ENCODE data around the gene KCNMA1. TPM values are rescaled to one million over a fixed set of nuclear protein-coding genes. Genes with fewer than 3 reads are reported as not detected.

The KCNMA1 gene
- total and polyA plus RNA-seq, 5 experiments from 2014 or later: not detected

DNA sequence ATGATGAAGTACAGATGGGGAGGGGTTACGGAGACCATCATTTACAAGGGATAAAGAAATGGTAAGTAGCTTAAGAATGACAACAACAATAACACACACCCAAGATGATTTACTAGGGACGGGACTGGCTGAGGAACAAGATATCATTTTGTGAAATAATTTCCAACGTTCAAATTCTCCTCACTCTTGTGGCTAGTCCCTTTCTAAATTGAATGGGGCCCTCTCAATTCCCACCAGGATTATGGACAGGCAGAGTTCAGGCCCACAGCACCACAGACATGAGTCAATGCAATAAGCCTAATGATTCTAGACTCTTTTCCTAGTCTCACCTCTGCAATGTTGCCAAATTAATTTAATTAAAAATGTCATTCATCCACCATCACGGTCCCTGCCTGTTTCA is 448.1 kb downstream of the KCNMA1 start:
- no peak overlapping the region for H3K4me3 Mint-ChIP-seq
- DNase-seq (no peak), ATAC-seq (no peak)
- H3K36me3 Mint-ChIP-seq: no peaks in the 10 kb centered on the region
- no peaks in the 10 kb centered on the region for H3K4me1 Mint-ChIP-seq
- no peaks in the 10 kb centered on the region for H3K9me3 Mint-ChIP-seq
- H3K27me3 Mint-ChIP-seq: peaks cover 4 to 27% (median 11%) of the 10 kb centered on the region in 5 donors
- H3K27ac Mint-ChIP-seq: no peak overlapping the region
- POLR2A ChIA-PET: no interaction called here

GRCh38 chr10:77189075-77189474 is 448.5 kb downstream of the KCNMA1 start:
- no peak for DNase-seq
- H3K36me3 Mint-ChIP-seq: no peaks in the 10 kb centered on the region
- H3K27ac Mint-ChIP-seq: no peak overlapping the region
- POLR2A ChIA-PET: no interaction called here
- no peak overlapping the region for H3K4me3 Mint-ChIP-seq
- ATAC-seq: no peak
- no peaks in the 10 kb centered on the region for H3K4me1 Mint-ChIP-seq
- no peaks in the 10 kb centered on the region for H3K9me3 Mint-ChIP-seq
- H3K27me3 Mint-ChIP-seq: peaks cover 4 to 27% (median 11%) of the 10 kb centered on the region in 5 donors

DNA sequence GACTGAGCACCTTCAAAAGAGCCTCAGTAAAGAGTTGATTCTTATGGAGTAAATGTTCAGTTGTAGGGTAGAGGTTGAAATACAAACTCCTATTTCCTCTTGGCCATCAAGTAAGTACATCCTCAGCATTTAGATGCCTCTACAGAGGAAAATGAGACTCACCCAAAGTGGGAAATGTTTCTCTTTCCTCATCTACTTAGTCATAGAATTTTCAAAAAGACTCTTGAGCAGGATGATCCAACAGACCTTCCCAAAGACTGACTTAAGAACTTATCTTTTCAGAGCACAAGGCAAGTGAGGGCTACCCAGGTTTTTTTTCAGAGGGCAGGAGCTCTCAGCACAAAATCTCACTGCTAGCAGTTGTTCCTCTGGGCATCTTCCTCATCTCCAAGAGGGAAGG is 449.1 kb downstream of the KCNMA1 start:
- Mint-ChIP-seq H3K9me3 (no peaks in the 10 kb centered on the region), H3K4me1 (no peaks in the 10 kb centered on the region), H3K36me3 (no peaks in the 10 kb centered on the region), H3K4me3 (no peak overlapping the region), H3K27ac (no peak overlapping the region), H3K27me3 (peaks cover 4 to 23% (median 10%) of the 10 kb centered on the region in 5 donors)
- DNase-seq (no peak), ATAC-seq (no peak)
- POLR2A ChIA-PET: no interaction called here

DNA sequence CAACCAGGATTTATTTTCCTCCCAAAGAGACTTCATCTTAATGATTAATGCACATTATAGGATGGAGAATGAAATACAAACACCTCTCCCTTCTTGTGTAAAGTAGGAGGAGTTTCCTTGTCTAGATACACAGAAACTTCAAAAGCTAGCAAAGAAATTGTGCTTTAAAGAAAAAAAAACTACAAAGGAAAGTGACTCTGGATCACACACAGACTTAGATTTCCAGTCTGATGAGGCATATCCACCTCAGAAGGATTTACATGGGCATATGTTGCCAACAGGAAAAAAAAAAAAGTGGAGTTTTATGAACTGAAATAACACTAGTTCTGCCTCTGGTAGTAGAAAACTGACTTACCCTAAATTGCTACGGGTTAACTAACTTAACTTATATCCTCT is 449.6 kb downstream of the KCNMA1 start:
- Mint-ChIP-seq H3K27me3 (peaks cover 4 to 18% (median 9%) of the 10 kb centered on the region in 5 donors), H3K9me3 (no peaks in the 10 kb centered on the region), H3K36me3 (no peaks in the 10 kb centered on the region), H3K4me3 (no peak overlapping the region), H3K4me1 (no peaks in the 10 kb centered on the region), H3K27ac (no peak overlapping the region)
- POLR2A ChIA-PET: no interaction called here
- ATAC-seq (no peak), DNase-seq (no peak)

- H3K4me3 Mint-ChIP-seq: no peak overlapping the region
- H3K27me3 Mint-ChIP-seq: peaks cover 4 to 18% (median 9%) of the 10 kb centered on the region in 5 donors
- no peak overlapping the region for H3K27ac Mint-ChIP-seq
- DNase-seq (no peak), ATAC-seq (no peak)
- no peaks in the 10 kb centered on the region for H3K9me3 Mint-ChIP-seq
- POLR2A ChIA-PET: no interaction called here
- no peaks in the 10 kb centered on the region for H3K4me1 Mint-ChIP-seq
- no peaks in the 10 kb centered on the region for H3K36me3 Mint-ChIP-seq
Measured at GRCh38 chr10:77187376-77187999, 450.1 kb downstream of the KCNMA1 start.

DNA sequence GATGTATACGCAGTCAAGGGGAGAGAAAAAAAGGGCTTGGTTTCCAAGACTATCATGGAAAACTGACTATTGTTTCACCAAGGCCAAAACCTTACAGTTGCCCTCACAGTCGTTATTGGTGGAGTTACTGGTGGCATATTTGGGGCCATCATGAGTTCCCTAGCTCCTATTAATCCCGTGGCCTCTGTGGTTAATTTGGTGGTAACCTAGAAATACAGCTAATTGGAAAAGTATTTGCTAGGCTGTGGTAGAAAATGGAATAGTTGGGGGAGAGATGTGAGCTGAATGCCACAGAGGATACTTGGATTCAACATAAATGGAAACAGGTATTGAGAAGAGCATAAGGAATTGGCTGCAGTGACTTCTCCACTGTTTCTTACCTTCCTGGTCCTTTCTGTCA is 450.7 kb downstream of the KCNMA1 start:
- Mint-ChIP-seq H3K27me3 (peaks cover 4 to 17% (median 9%) of the 10 kb centered on the region in 5 donors), H3K9me3 (no peaks in the 10 kb centered on the region), H3K4me3 (no peak overlapping the region), H3K36me3 (no peaks in the 10 kb centered on the region), H3K27ac (no peak overlapping the region), H3K4me1 (no peaks in the 10 kb centered on the region)
- DNase-seq (no peak), ATAC-seq (no peak)
- POLR2A ChIA-PET: no interaction called here

DNA sequence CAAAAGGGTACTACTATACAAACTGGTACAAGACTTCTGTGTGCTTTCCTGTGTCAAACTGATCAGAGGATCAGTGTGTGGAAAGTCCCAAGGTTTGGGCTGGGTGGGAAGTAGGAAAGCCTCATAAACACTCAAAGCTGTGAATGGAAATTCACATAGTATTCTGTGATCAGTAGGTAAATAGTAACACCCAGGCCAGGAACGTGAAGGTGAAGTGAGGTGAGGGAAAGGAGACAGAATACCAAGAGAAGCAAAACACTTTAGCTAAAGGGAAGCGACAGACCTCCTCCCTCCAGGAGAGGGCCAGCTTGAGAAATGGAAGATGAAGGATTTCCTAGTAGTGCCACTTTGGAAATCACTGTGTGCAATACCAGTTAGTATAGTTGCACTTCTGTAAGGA is 451.9 kb downstream of the KCNMA1 start:
- no peak for ATAC-seq
- H3K4me3 Mint-ChIP-seq: no peak overlapping the region
- H3K4me1 Mint-ChIP-seq: no peaks in the 10 kb centered on the region
- no peaks in the 10 kb centered on the region for H3K9me3 Mint-ChIP-seq
- DNase-seq: no peak
- peaks cover 2 to 17% (median 7%) of the 10 kb centered on the region in 5 donors for H3K27me3 Mint-ChIP-seq
- peak overlapping the region in 1 of 10 donors; percentile 69 for H3K27ac Mint-ChIP-seq
- no peaks in the 10 kb centered on the region for H3K36me3 Mint-ChIP-seq
- POLR2A ChIA-PET: no interaction called here

GRCh38 chr10:77182803-77183202 is 454.8 kb downstream of the KCNMA1 start:
- POLR2A ChIA-PET: no interaction called here
- peaks cover 2 to 25% (median 6%) of the 10 kb centered on the region in 5 donors for H3K27me3 Mint-ChIP-seq
- H3K27ac Mint-ChIP-seq: no peak overlapping the region
- DNase-seq (no peak), ATAC-seq (no peak)
- H3K9me3 Mint-ChIP-seq: no peaks in the 10 kb centered on the region
- H3K36me3 Mint-ChIP-seq: no peaks in the 10 kb centered on the region
- H3K4me1 Mint-ChIP-seq: no peaks in the 10 kb centered on the region
- H3K4me3 Mint-ChIP-seq: no peak overlapping the region

GRCh38 chr10:77180794-77181193 is 456.8 kb downstream of the KCNMA1 start:
- no peak overlapping the region for H3K4me3 Mint-ChIP-seq
- H3K36me3 Mint-ChIP-seq: no peaks in the 10 kb centered on the region
- H3K27me3 Mint-ChIP-seq: peaks cover 2 to 24% (median 10%) of the 10 kb centered on the region in 5 donors
- POLR2A ChIA-PET: no interaction called here
- H3K4me1 Mint-ChIP-seq: no peaks in the 10 kb centered on the region
- DNase-seq (no peak), ATAC-seq (no peak)
- H3K9me3 Mint-ChIP-seq: no peaks in the 10 kb centered on the region
- no peak overlapping the region for H3K27ac Mint-ChIP-seq

GRCh38 chr10:77180104-77180503 is 457.5 kb downstream of the KCNMA1 start:
- ATAC-seq (no peak), DNase-seq (no peak)
- peaks cover 2 to 24% (median 10%) of the 10 kb centered on the region in 5 donors for H3K27me3 Mint-ChIP-seq
- H3K27ac Mint-ChIP-seq: no peak overlapping the region
- no peaks in the 10 kb centered on the region for H3K36me3 Mint-ChIP-seq
- no peaks in the 10 kb centered on the region for H3K4me1 Mint-ChIP-seq
- H3K4me3 Mint-ChIP-seq: no peak overlapping the region
- no peaks in the 10 kb centered on the region for H3K9me3 Mint-ChIP-seq
- POLR2A ChIA-PET: no interaction called here

- Mint-ChIP-seq H3K4me1 (no peaks in the 10 kb centered on the region), H3K27me3 (peaks cover 2 to 20% (median 10%) of the 10 kb centered on the region in 5 donors), H3K36me3 (no peaks in the 10 kb centered on the region), H3K27ac (no peak overlapping the region), H3K9me3 (no peaks in the 10 kb centered on the region), H3K4me3 (no peak overlapping the region)
- POLR2A ChIA-PET: no interaction called here
- ATAC-seq (no peak), DNase-seq (no peak)
Measured at GRCh38 chr10:77179015-77179695, 458.5 kb downstream of the KCNMA1 start.

DNA sequence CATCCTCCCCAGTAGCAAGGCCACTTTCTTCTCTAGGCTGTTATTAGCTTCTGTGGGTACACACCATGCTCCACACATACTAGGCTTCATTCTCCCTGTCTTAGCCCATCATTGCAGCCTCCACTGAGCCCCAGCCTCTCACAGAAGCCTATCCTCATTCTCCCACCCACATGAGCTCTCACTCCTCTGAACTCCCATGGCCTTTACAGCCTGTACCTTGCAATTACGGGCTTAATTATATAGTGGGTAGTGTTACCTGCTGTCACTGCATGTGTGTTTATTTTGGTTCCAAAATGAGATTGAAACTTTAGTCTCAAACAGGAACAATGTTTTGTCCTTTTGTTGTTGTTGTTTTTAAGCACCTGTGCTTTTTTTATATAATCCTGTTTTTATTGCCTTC is 460.0 kb downstream of the KCNMA1 start:
- POLR2A ChIA-PET: no interaction called here
- DNase-seq (no peak), ATAC-seq (no peak)
- no peaks in the 10 kb centered on the region for H3K36me3 Mint-ChIP-seq
- H3K27me3 Mint-ChIP-seq: peaks cover 2 to 24% (median 12%) of the 10 kb centered on the region in 5 donors
- H3K4me3 Mint-ChIP-seq: no peak overlapping the region
- H3K4me1 Mint-ChIP-seq: no peaks in the 10 kb centered on the region
- H3K9me3 Mint-ChIP-seq: no peaks in the 10 kb centered on the region
- no peak overlapping the region for H3K27ac Mint-ChIP-seq

GRCh38 chr10:77177161-77177560 is 460.4 kb downstream of the KCNMA1 start:
- no peak for ATAC-seq
- peaks cover 2 to 24% (median 12%) of the 10 kb centered on the region in 5 donors for H3K27me3 Mint-ChIP-seq
- no peak overlapping the region for H3K4me3 Mint-ChIP-seq
- H3K9me3 Mint-ChIP-seq: no peaks in the 10 kb centered on the region
- no peak for DNase-seq
- POLR2A ChIA-PET: no interaction called here
- H3K4me1 Mint-ChIP-seq: no peaks in the 10 kb centered on the region
- H3K27ac Mint-ChIP-seq: no peak overlapping the region
- H3K36me3 Mint-ChIP-seq: no peaks in the 10 kb centered on the region

DNA sequence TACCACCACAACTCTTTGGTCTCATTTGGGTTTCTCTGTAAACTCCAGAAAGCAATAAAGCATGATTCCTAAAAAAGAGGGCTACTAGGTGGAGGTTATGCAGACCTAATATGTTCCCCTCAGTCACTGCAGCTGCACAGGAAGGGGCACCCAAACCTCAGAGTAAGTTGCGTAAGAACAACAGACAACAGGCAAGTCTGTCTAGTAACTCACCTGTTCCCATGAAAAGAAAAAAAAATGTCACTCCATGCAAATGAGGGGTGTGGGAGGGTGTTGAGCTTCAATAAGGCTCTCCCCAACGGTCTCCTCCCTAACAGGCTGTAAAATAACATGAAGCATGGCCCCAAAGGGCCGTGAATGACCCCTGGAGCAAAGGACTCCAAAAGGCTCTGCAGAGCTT is 461.4 kb downstream of the KCNMA1 start:
- H3K9me3 Mint-ChIP-seq: no peaks in the 10 kb centered on the region
- no peaks in the 10 kb centered on the region for H3K36me3 Mint-ChIP-seq
- ATAC-seq (no peak), DNase-seq (no peak)
- peaks cover 2 to 24% (median 12%) of the 10 kb centered on the region in 5 donors for H3K27me3 Mint-ChIP-seq
- no peak overlapping the region for H3K4me3 Mint-ChIP-seq
- no peak overlapping the region for H3K27ac Mint-ChIP-seq
- POLR2A ChIA-PET: no interaction called here
- H3K4me1 Mint-ChIP-seq: no peaks in the 10 kb centered on the region

Measured in naive thymus-derived CD8-positive, alpha-beta T cell (primary cell).